ENCODE measurements around the gene SCYGR6. TPM values are rescaled to one million over a fixed set of nuclear protein-coding genes. Genes with fewer than 3 reads are reported as not detected.

Gene SCYGR6, protein sequence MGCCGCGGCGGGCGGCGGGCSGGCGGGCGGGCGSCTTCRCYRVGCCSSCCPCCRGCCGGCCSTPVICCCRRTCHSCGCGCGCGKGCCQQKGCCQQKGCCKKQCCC
- total RNA-seq, result not detected in 2 replicates

DNA sequence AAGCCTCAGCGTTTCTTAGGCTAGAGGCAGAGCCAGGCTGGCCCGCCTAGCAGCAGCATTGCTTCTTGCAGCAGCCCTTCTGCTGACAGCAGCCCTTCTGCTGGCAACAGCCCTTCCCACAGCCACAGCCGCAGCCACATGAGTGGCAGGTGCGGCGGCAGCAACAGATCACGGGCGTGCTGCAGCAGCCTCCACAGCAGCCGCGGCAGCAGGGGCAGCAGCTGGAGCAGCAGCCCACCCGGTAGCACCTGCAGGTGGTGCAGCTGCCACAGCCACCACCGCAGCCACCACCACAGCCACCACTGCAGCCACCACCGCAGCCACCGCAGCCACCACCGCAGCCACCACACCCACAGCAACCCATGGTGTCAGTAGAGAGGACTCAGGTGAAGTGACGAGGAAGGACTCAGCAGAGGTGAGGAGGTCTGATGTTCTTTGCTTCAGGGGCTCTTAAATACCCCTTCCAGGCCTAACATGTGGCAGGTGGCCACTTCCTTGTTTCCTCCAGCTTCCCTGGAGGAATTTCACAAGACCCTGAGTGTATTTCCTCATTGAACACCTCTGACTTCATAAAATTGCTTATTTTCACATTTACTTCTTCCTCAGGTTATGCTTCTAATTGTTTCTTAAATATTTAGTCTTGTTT, at the start of gene SCYGR6:
SCYGR6 (minus strand) TSS at position 364 of the 646 bp plus-strand sequence; CDS start at position 364, 0 bp downstream.

DNA sequence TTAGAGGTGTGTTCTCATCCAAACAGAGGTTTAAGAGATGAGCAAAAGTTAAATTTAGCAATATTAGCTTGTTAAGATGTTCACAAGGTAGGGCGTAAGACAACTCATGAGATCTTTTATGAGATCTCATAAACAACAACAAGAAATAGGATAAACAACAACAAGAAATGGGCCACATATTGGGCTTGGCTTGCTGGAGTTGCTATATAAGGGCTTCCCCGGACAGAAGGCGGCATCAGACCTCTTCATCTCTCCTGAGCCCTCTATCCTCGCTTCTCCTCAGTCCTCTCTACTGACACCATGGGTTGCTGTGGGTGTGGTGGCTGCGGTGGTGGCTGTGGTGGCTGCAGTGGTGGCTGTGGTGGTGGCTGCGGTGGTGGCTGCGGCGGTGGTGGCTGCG, 21.0 kb upstream of the SCYGR6 start, which contains the start of gene SCYGR8:
SCYGR8 (plus strand) TSS at position 301 of the 400 bp plus-strand sequence; CDS start at position 301, 0 bp downstream.

DNA sequence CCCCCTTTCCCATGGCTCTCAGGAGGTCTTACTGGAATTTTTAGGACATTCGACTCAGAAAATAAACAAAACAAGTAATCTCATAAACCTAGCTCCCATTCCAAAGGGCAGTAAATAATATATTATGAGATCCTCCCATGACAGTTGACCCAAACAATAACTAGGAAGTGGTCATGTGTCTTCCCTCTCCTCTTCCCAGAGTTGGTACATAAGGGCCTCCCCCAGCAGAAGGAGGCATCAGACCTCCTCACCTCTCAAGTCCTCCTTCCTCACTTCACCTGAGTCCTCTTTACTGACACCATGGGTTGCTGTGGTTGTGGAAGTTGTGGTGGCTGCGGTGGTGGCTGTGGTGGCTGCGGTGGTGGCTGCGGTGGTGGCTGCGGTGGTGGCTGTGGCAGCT, 3.5 kb upstream of the SCYGR6 start, which contains the start of gene SCYGR7:
SCYGR7 (plus strand) TSS at position 301 of the 400 bp plus-strand sequence; CDS start at position 301, 0 bp downstream.

DNA sequence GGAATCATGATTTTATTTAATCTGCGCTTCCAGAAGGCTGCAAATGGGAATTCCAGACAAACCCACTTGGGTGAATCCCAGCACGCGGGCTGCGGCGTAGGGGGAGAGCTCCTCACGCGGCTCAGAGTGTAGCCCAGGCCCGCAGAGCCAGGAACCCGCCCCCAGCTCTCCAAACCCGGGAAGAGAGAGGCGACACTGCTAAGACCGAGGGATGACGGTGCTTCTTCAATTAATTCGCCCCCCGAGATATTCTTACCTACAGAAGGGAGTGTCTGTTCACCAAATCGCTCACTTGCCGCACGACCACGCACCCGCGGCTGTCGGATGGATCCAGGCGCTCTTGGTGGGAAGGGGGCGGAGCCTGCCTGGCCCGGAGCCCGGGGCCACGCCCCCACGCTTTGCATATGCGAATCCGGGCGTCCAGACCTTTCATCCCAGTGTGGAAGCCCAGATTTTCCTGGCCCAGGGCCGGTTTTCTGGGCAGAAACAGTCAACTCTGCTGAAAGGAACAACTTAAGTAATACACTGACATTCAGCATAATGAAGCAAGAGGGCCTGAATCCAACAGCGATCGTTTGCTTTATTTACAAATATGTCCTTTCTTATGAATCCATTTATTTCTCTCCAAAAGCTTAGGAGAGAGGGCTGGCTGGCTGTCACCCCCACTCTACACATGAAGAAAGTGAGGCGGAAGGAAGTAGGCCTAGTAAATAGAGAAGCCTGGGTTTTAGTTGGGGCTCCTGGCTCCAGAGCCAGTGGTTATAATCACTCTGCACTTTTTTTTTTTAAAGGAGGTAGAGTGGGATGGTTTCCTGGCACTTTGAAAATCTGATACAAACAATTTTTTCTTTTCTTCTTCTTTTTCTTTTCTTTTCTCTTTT, 6.6 kb downstream of the SCYGR6 start, which contains the start of gene SLC19A3:
SLC19A3 (minus strand) TSS at position 342 of the 881 bp plus-strand sequence. CDS start 15,710 bp downstream, outside the sequence.

Other genes starting within 250 kb of the SCYGR6 start
- not detected in 2 replicates for gene SCYGR2, start 125.9 kb downstream of the SCYGR6 start, total RNA-seq
- not detected in 2 replicates for gene SCYGR3, start 109.9 kb downstream of the SCYGR6 start, total RNA-seq
- not detected in 2 replicates for gene SCYGR4, start 107.3 kb downstream of the SCYGR6 start, total RNA-seq
- not detected in 2 replicates for gene SCYGR5, start 58.0 kb downstream of the SCYGR6 start, total RNA-seq
- gene SLC19A3, start 6.7 kb downstream of the SCYGR6 start, total RNA-seq, result 0.16 and 0.51 TPM in 2 replicates
- gene SCYGR7, start 3.6 kb upstream of the SCYGR6 start, total RNA-seq, result not detected in 2 replicates
- not detected in 2 replicates for gene SCYGR8, start 21.1 kb upstream of the SCYGR6 start, total RNA-seq
- gene CCL20, start 89.1 kb upstream of the SCYGR6 start, total RNA-seq, result 2.3 TPM in 1 of 2 replicates, not detected in the other
- gene DAW1, start 146.9 kb upstream of the SCYGR6 start, total RNA-seq, result 0.13 and 2.4 TPM in 2 replicates

All from mesangial cell (primary cell).